Osteoblast (primary cell): ENCODE measurements around the gene FLVCR2. TPM values are rescaled to one million over a fixed set of nuclear protein-coding genes. Genes with fewer than 3 reads are reported as not detected.

ENCODE experiments used
- DNase-seq: peaks from one replicate; pipeline ENCODE4 v3.0.0; 2011; ENCODE audit warnings: low spot score, mixed read lengths; ENCODE audit not compliant: insufficient read length; ENCODE audit errors: missing footprints
- H2AFZ ChIP-seq: 2 replicates; pipeline ENCODE4 v1.6.0; 2011; ENCODE audit warnings: mild to moderate bottlenecking, low read length
- H3K27ac ChIP-seq: 2 replicates; pipeline ENCODE4 v1.5.1; 2011; ENCODE audit warnings: mild to moderate bottlenecking, low read depth, low read length, moderate library complexity
- H3K27me3 ChIP-seq: 2 replicates; pipeline ENCODE4 v1.6.0; 2012; ENCODE audit warnings: mild to moderate bottlenecking, control low read depth, inconsistent platforms, low read length, moderate library complexity; ENCODE audit not compliant: insufficient read depth
- H3K36me3 ChIP-seq: 2 replicates; pipeline ENCODE4 v1.5.1; 2011; ENCODE audit warnings: mild to moderate bottlenecking, low read length, control low read depth, moderate library complexity; ENCODE audit not compliant: insufficient read depth
- H3K4me1 ChIP-seq: 2 replicates; pipeline ENCODE4 v1.5.1; 2011; ENCODE audit warnings: mild to moderate bottlenecking, low read length, control low read depth, moderate library complexity; ENCODE audit not compliant: insufficient read depth
- H3K4me2 ChIP-seq: 2 replicates; pipeline ENCODE4 v1.6.0; 2011; ENCODE audit warnings: mild to moderate bottlenecking, low read length; ENCODE audit not compliant: insufficient read depth
- H3K4me3 ChIP-seq: fragments of 200-600 bp; sonication (generic); 3 replicates; pipeline ENCODE4 v1.5.1; 2012; ENCODE audit warnings: mild to moderate bottlenecking, low read length, inconsistent platforms; ENCODE audit not compliant: insufficient read depth
- H3K79me2 ChIP-seq: 2 replicates; pipeline ENCODE4 v1.6.0; 2012; ENCODE audit warnings: mild to moderate bottlenecking, low read length, control low read depth, inconsistent platforms; ENCODE audit not compliant: insufficient read depth
- H3K9me3 ChIP-seq: 2 replicates; pipeline ENCODE4 v1.5.1; 2011; ENCODE audit warnings: low read depth, low read length, control low read depth
- H4K20me1 ChIP-seq: 2 replicates; pipeline ENCODE4 v1.6.0; 2012; ENCODE audit warnings: mild to moderate bottlenecking, low read length, control low read depth; ENCODE audit not compliant: insufficient read depth
- total RNA-seq: library from RNA; depleted of rRNA; stranded (reverse); fragments of >200 nt; gene quantifications from 2 replicates; pipeline ENCODE4 v1.2.3, GENCODE V29; 2012
- TF ChIP-seq, protein P1 (sequence below): IDR thresholded peaks from 2 replicates; pipeline ENCODE4 v1.5.1; 2011; ENCODE audit warnings: mild to moderate bottlenecking, low read depth, low read length, moderate library complexity; ENCODE audit errors: extremely low read depth

FLVCR2 gene
- total RNA-seq, 1 donor, result 1.8 TPM

DNA sequence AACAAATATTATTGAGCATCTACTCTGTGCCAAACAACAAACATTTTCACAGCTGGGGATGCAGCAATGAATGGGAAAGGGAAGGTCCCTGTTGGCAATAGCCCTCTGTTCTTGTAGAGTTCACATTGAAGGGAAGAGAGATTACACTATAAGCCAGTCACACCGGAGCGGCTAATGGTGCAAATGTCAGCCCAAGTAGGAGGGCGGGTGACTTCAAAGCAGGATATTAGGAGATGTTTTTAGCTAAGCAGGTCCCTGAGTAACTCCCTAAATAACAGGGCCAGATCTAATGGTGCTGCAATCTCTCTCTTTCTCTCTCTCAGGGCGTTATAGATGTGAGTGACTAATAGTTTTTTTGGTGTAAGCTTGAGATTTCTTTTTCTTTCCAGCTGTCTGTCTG, 30.7 kb downstream of the FLVCR2 start:
- Histone ChIP-seq H3K27me3 (no peaks in the 10 kb centered on the region), H3K4me1 (peaks cover 9% of the 10 kb centered on the region), H3K4me3 (no peak overlapping the region), H3K36me3 (no peaks in the 10 kb centered on the region), H3K79me2 (no peaks in the 10 kb centered on the region), H4K20me1 (no peaks in the 10 kb centered on the region), H3K27ac (no peak overlapping the region), H3K4me2 (no peak overlapping the region), H2AFZ (no peak overlapping the region), H3K9me3 (no peaks in the 10 kb centered on the region)
- no peak for DNase-seq
- TF ChIP-seq, protein P1, sequence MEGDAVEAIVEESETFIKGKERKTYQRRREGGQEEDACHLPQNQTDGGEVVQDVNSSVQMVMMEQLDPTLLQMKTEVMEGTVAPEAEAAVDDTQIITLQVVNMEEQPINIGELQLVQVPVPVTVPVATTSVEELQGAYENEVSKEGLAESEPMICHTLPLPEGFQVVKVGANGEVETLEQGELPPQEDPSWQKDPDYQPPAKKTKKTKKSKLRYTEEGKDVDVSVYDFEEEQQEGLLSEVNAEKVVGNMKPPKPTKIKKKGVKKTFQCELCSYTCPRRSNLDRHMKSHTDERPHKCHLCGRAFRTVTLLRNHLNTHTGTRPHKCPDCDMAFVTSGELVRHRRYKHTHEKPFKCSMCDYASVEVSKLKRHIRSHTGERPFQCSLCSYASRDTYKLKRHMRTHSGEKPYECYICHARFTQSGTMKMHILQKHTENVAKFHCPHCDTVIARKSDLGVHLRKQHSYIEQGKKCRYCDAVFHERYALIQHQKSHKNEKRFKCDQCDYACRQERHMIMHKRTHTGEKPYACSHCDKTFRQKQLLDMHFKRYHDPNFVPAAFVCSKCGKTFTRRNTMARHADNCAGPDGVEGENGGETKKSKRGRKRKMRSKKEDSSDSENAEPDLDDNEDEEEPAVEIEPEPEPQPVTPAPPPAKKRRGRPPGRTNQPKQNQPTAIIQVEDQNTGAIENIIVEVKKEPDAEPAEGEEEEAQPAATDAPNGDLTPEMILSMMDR, result no peak

DNA sequence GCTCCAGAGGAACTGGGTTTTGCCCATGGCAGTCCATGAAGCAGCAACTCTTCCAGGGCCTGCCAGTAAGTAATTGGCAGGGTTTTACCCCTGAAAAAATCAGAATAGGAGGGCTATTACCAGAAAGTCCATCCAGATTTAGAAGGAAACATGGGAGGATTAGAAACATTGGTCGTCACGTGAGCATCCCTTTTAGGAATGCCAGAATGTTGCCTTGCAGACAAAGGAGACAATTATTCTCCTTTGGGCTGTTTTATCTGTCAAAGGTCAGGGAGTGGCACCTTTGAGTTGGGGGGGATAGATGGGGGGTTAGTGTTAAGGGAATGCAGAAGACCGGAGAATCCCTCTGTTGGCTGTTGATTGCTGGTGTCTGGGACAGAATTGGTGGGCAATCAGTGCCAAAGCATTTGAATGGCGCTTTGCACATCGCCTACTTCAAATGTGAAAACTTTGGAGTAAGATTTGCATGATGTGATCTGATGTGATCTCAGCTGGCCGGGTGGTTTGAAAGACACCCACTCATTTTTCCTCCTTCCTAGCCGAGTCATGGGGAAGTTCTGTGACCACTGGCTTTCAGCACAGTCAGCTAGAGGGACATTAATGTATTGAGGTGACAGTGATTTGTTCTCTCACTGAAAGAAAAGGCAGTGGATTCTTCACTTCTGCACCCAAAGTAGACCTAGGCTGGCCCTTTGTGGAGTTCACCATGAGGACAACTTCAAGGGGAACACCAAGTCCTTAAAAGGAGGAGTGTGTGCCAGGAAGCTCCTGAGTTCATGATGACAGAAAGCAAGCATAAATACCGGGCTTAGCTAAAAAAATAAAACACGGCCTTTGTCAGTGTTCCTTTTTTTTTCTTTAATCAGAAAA, 31.4 kb downstream of the FLVCR2 start:
- no peak for DNase-seq
- no peak overlapping the region for H3K27ac ChIP-seq
- H3K4me2 ChIP-seq, result no peak overlapping the region

DNA sequence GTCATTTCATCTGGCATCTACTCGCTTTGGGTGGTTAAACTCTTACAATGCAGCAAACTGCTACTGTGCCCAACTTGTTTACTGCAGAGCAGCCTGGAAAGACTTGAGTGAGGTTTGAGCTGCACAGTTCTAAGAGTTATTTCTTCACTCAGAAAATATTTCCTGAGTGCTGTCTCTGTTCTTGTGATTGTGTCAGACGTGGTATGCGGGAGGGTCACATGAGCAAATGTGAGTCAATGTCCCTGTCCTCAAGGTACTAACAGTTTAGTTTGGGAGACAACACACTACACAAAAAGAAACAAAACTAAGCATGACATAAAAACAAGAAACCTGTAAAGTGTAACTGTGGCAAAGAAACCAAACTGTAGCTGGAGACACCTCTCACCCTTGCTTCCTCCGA, 32.4 kb downstream of the FLVCR2 start:
- Histone ChIP-seq H3K9me3 (no peaks in the 10 kb centered on the region), H3K79me2 (no peaks in the 10 kb centered on the region), H3K4me3 (no peak overlapping the region), H3K27ac (no peak overlapping the region), H3K27me3 (no peaks in the 10 kb centered on the region), H3K4me2 (no peak overlapping the region), H2AFZ (no peak overlapping the region), H3K4me1 (peaks cover under 1% of the 10 kb centered on the region), H4K20me1 (peaks cover 3% of the 10 kb centered on the region), H3K36me3 (no peaks in the 10 kb centered on the region)
- TF ChIP-seq, protein P1, result no peak
- DNase-seq, result no peak

More for the DNA sequence above, 31.4 kb downstream of the FLVCR2 start:
- H3K36me3 ChIP-seq, result no peaks in the 10 kb centered on the region
- no peaks in the 10 kb centered on the region for H3K79me2 ChIP-seq
- H4K20me1 ChIP-seq, result no peaks in the 10 kb centered on the region
- H3K4me3 ChIP-seq, result no peak overlapping the region
- peaks cover 9% of the 10 kb centered on the region for H3K4me1 ChIP-seq
- TF ChIP-seq, protein P1, result no peak
- H3K27me3 ChIP-seq, result no peaks in the 10 kb centered on the region
- no peaks in the 10 kb centered on the region for H3K9me3 ChIP-seq
- H2AFZ ChIP-seq, result no peak overlapping the region

DNA sequence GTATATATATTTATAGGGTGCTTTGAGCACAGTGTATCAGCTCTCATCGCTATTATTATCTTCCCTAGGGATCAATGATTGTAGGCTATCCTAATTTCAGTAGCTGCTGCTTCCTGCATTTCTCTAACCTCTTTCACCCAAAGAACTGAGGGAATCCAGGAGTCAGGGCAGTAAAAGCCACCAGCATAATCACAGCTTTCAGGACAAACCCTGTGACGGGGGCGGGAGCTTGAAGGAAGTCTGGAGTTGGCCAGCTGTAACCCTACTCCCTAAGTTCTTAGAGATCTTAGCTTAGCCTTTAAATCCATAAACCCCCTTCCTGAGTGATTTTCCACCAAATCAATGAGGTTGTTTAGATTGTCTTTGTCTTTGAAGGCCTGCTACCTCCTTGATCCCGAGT, 33.7 kb downstream of the FLVCR2 start:
- TF ChIP-seq, protein P1, result no peak
- no peak overlapping the region for H2AFZ ChIP-seq
- H3K9me3 ChIP-seq, result no peaks in the 10 kb centered on the region
- no peaks in the 10 kb centered on the region for H3K79me2 ChIP-seq
- no peak for DNase-seq
- H3K4me3 ChIP-seq, result no peak overlapping the region
- no peak overlapping the region for H3K27ac ChIP-seq
- no peak overlapping the region for H3K4me2 ChIP-seq
- H3K4me1 ChIP-seq, result no peaks in the 10 kb centered on the region
- peaks cover 7% of the 10 kb centered on the region for H3K27me3 ChIP-seq
- no peaks in the 10 kb centered on the region for H3K36me3 ChIP-seq
- peaks cover 3% of the 10 kb centered on the region for H4K20me1 ChIP-seq
